Measurements from ENCODE around the gene RPS6KA3.

- TF ChIP-seq CTCF (IDR thresholded peaks at IDR 0.05 in 2 of 3, conservative IDR thresholded peaks at IDR 0.05 in 1 of 3; ENCODE audit: borderline replicate concordance in 1 of 3, insufficient read depth in 1 of 3, low read depth in 2 of 3, low read length in 2 of 3) (no peak), JUND (IDR thresholded peaks at IDR 0.05) (no peak), POLR2AphosphoS5 (IDR thresholded peaks at IDR 0.05; ENCODE audit: low read depth, low read length) (no peak), EGR1 (IDR thresholded peaks at IDR 0.05; ENCODE audit: low read depth) (no peak), REST (IDR thresholded peaks at IDR 0.05; ENCODE audit: low read depth) (no peak), POLR2A (IDR thresholded peaks at IDR 0.05; ENCODE audit: borderline replicate concordance, extremely low read depth, insufficient read depth, insufficient read length) (no peak), RAD21 (IDR thresholded peaks at IDR 0.05; ENCODE audit: low read depth) (no peak), FOSL1 (IDR thresholded peaks at IDR 0.05; ENCODE audit: low read depth) (no peak), YY1 (IDR thresholded peaks at IDR 0.05; ENCODE audit: extremely low read depth, insufficient replicate concordance, low read depth, low read length) (no peak), TCF7L2 (IDR thresholded peaks at IDR 0.05; ENCODE audit: borderline replicate concordance, extremely low read depth, insufficient read depth, insufficient read length) (no peak), CBX3 (IDR thresholded peaks at IDR 0.05; ENCODE audit: low read depth) (no peak)
These were observed 122.2 kb downstream of the RPS6KA3 start for GRCh38 chrX:20144491-20144890.

All from HCT116 (cell line).